KOPT-K1 (cell line): ENCODE measurements around the gene MTCH1.
"Not testable (repeated sequence)": the region's sequence is repeated elsewhere in the genome, so short reads cannot be mapped to it uniquely, and the experiment has no call there.

Experiments
- H3K27ac ChIP-seq: fragments of 200-600 bp; sonication (generic); 2 replicates; pipeline ENCODE4 v1.5.1; 2016; ENCODE audit warnings: antibody characterized with exemption, mild to moderate bottlenecking, low read depth, low read length; ENCODE audit not compliant: poor library complexity, severe bottlenecking
- H3K36me3 ChIP-seq: fragments of 200-600 bp; sonication (generic); 2 replicates; pipeline ENCODE4 v1.5.1; 2017; ENCODE audit warnings: antibody characterized with exemption, mild to moderate bottlenecking, low read length, moderate library complexity; ENCODE audit not compliant: insufficient read depth
- H3K9me3 ChIP-seq: fragments of 200-600 bp; sonication (generic); 2 replicates; pipeline ENCODE4 v1.5.1; 2017; ENCODE audit warnings: antibody characterized with exemption, low read length, mild to moderate bottlenecking; ENCODE audit not compliant: insufficient read depth, poor library complexity, severe bottlenecking

The MTCH1 gene

GRCh38 chr6:37007340-37008043 is 21.5 kb upstream of the MTCH1 start:
- Histone ChIP-seq H3K9me3 (no peaks in the 10 kb centered on the region), H3K36me3 (no peaks in the 10 kb centered on the region), H3K27ac (no peak overlapping the region)

GRCh38 chr6:37006793-37007339 is 20.9 kb upstream of the MTCH1 start:
- no peaks in the 10 kb centered on the region for H3K36me3 ChIP-seq
- no peaks in the 10 kb centered on the region for H3K9me3 ChIP-seq
- H3K27ac ChIP-seq = no peak overlapping the region

DNA sequence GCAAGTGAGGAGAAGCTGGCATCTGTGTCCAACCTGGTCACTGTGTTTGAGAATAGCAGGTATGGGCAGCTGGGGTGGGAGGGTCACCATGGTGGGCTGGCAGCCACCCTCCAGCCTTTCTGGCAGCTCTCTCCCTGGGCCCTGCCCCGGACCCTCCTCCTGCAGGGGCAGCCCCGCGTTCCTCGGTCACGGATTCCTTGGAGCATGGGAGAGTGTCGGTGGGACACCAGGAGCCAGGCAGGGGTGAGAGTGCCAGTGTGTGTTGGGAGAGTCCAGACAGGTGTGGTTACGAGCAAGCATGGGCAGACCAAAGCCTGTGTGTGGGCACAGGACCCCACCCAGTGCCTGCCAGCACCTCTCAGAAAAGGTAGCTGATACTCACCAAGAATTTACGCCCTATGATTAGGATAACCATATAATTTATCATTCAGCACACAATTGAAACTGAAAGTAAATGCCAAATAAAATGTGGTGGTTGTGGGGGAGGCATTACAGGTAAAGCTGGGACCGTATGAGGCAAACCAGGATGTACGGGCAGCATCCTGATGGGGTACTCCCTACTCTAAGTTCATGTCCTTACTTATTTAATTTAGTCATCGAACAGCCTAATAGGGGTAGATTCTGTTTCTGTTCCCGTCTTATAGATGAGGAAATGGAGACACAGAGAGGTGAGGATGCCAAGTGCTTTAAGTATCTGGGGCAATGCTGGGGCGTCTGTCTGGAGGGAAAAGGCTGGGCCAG is 20.0 kb upstream of the MTCH1 start:
- peak overlapping the region; percentile 38 for H3K27ac ChIP-seq
- no peaks in the 10 kb centered on the region for H3K9me3 ChIP-seq

DNA sequence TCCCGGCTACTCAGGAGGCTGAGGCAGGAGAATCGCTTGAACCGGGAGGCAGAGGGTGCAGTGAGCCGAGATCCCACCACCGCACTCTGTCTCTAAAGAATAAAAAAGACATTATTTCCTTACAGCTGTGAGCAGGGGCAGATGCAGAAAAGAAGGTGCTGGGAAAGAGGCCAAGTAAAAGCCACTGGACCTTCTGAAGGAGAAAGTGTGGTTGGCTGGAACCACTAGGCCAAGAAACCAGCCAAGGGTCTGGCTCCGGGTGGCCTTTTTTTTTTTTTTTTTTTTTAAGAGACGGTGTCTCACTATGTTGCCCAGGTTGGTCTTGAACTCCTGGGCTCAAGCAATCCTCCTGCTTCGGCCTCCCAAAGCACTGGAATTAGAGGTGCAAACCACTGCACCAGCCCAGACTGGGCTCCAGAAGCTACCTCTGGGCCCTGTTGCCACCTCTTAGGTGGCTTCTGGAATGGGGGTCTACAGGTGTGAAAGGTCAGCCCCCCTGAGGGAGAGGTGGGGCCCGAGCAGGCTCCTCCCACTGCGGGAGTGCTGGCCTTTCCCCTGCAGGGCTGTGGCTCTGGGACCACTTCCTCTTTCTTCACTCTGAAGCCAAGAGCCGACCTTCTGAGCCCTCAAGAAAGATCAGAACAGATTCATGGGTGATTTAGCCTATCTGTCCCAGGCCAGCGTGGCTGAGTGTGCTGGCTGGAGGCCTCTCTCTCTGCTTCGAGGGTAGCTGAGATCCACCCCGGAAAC is 19.2 kb upstream of the MTCH1 start, which contains the start of gene FGD2:
Gene FGD2 (plus strand): TSS at position 595 of the 750 bp plus-strand sequence. CDS start 163 bp downstream, outside the sequence.
- no peaks in the 10 kb centered on the region for H3K9me3 ChIP-seq
- peak within 1 kb of the TSS; percentile 38 for H3K27ac ChIP-seq
- H3K36me3 ChIP-seq = no peaks in the 10 kb centered on the region

More for the DNA sequence above, 20.0 kb upstream of the MTCH1 start:
- H3K36me3 ChIP-seq = no peaks in the 10 kb centered on the region

DNA sequence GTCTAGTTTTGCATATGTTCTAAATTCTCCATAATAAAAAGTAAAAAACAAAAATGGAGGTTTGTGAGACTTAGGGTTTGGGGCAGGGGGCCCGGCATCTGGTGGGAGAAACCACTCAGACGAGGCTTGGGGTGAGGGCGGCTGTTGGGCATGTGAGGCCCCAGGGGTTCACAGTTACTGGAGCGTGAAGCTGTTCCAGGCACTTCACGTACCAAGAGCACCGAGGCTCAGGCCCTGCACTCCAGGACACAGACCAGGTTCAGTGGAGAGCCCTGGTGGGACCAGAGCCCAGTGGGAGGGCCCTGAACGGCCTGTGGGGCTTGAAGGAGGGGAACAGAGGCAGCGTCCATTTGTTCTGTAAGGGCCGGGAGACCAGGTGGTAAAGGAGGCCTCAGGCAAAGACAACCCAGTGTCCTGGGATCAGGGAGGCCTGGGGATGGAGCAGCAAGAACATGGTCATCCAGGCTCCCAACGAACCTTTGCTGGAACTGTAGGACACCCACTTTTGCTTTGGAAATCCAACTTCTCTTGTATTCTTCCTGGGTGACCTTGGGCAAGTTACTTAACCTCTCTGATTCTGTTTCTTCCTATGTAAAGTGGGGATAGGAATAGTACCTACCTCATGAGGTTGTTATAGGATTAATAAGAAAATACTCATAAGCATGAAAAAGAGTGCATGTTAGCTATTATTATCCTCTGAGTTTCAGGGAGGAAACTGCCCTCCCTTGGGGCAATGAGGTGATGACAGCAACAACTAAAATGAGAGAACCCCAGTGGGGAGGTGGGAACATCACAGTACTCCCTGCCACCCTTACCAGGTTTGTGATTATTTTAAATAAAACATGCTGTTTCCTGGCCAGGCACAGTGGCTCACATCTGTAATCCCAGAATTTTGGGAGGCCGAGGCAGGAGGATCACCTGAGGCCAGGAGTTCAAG is 18.3 kb upstream of the MTCH1 start:
- H3K27ac ChIP-seq = no peak overlapping the region

GRCh38 chr6:36999751-37000125 is 13.7 kb upstream of the MTCH1 start:
- Histone ChIP-seq H3K9me3 (no peaks in the 10 kb centered on the region), H3K36me3 (no peaks in the 10 kb centered on the region), H3K27ac (no peak overlapping the region)

More for the DNA sequence above, 18.3 kb upstream of the MTCH1 start:
- no peaks in the 10 kb centered on the region for H3K9me3 ChIP-seq
- H3K36me3 ChIP-seq = no peaks in the 10 kb centered on the region

DNA sequence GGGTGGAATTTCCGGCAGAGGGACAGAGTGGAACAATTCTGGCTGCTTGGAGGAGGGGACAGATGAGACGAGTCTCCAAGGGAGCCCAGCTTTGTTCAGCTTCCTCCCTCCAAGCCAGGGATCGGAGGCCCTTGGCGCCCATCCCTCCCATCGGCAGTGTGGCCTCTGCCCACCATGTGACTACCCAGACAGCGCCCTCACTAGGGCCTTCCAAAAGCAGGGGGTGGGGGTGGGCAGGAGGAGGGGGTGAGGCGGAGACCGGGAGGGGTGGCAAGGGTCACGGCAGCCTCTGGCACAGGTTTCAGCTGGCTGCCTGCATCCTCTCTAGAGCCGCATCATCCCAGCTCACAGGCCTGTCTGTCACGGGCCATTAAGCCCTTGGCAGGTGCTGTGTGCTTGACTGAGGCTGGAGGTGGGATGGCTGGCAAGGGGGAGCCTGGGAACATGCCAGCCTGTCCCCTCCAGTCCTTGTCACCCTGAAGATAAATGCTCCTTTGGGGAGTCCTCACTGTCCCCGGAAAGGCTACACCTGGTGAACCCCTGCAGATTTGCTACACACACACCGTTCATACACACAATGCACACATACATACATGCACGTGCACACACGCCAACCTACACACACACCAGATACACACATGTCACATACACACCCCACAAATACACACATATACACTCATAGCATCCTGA is 13.2 kb upstream of the MTCH1 start:
- H3K27ac ChIP-seq = no peak overlapping the region
- no peaks in the 10 kb centered on the region for H3K9me3 ChIP-seq
- no peaks in the 10 kb centered on the region for H3K36me3 ChIP-seq

DNA sequence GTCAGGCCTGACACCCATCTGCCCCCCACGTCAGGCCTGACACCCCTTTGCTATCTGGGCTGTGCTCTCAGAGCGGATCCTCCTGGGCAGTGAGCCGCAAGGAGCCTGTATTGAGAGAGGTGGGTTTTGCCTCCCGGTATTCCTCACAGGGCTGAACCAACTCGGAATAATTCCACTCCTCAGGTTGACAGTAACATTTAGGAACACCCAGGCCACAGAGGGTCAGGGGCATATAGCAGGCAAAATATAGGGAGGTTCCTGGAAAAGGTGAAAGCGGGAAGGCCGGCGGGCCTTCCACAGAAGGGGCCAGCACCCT is 12.7 kb upstream of the MTCH1 start:
- Histone ChIP-seq H3K27ac (no peak overlapping the region), H3K36me3 (no peaks in the 10 kb centered on the region), H3K9me3 (no peaks in the 10 kb centered on the region)

GRCh38 chr6:36997811-36998722 is 12.1 kb upstream of the MTCH1 start:
- H3K9me3 ChIP-seq = no peaks in the 10 kb centered on the region
- no peaks in the 10 kb centered on the region for H3K36me3 ChIP-seq
- no peak overlapping the region for H3K27ac ChIP-seq

DNA sequence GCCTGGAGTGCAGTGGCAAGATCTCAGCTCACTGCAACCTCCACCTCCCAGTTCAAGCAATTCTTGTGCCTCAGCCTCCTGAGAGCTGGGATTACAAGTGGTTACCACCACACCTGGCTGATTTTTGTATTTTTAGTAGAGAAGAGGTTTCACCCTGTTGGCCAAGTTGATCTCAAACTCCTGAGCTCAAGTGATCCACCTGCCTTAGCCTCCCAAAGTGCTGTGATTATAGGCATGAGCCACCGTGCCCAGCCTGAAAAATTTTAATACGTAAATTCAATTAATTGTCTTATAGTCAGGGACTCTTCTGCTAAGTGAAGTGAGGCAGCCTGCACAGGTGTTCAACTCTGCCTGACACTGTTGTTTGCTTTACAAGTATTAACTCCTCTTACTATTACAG is 4.4 kb upstream of the MTCH1 start:
- H3K27ac ChIP-seq, H3K36me3 ChIP-seq, H3K9me3 ChIP-seq: not testable (repeated sequence)

DNA sequence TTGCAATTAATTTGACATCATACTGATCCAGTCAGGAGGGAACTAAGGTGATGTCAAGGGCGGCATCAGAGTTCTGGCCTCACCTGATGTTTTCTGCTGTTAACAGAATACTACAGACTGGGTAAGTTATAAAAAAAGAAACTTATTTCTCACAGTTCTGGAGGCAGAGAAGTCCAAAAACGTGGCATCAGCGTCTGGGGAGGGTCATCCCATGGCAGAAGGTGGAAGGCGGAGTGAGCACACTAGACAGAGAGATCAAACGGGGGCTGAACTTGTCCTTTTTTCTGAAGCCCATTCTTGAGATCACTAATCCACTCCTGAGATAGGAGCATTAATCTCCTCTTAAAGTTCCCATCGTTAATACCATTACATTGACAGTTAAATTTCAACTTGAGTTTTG is 3.3 kb upstream of the MTCH1 start:
- H3K36me3 ChIP-seq = no peaks in the 10 kb centered on the region
- H3K27ac ChIP-seq = no peak overlapping the region
- H3K9me3 ChIP-seq = no peaks in the 10 kb centered on the region

DNA sequence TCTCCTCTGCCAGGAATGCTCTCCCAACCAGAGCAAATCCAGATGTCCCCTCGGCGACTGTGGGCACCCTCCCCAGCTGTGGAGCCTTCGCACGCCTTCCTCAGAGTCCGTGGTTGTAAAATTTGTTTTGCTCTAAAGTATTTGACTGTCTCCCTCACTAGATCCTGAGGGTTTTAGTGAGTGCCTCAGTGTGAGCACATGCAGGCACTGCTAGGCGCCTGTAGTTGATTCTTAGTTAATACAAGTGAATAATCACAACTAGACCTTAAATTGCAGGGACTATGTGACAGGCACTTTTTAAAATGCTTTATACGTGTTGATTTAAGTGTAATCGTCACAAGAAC is 680 bp upstream of the MTCH1 start:
- H3K27ac ChIP-seq = peak overlapping the region; percentile 97
- peaks cover 24% of the 10 kb centered on the region for H3K36me3 ChIP-seq
- H3K9me3 ChIP-seq = no peaks in the 10 kb centered on the region

DNA sequence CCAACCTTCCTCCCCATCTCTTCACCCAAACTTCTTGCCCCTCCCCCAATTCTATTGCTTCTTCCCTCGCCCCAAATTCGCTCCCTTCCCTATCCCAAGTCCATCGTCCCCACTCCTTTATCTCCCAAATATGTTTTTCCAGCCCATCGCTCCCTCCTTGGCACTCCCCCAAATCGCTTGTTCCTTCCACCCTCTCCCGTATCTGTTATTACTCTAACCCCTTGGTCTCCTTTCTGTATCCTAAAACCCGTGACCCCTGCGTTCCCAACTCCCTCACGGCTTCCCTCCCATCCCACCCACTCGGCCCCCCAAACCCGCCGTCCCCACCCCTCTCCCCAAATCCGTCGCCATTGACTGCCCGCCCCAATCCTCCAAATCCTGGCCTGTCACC is 584 bp downstream of the MTCH1 start:
- H3K9me3 ChIP-seq = no peaks in the 10 kb centered on the region
- H3K36me3 ChIP-seq = peaks cover 36% of the 10 kb centered on the region
- peak overlapping the region; percentile 97 for H3K27ac ChIP-seq
